ENCODE results near the gene EVPL. TPM values are rescaled to one million over a fixed set of nuclear protein-coding genes. Genes with fewer than 3 reads are reported as not detected.
A peak's percentile ranks its signal among the peaks of the same experiment; 100 is the strongest.

The EVPL gene
- total RNA-seq, 2 donors from 2014 or later = 0.30 to 0.71 TPM

DNA sequence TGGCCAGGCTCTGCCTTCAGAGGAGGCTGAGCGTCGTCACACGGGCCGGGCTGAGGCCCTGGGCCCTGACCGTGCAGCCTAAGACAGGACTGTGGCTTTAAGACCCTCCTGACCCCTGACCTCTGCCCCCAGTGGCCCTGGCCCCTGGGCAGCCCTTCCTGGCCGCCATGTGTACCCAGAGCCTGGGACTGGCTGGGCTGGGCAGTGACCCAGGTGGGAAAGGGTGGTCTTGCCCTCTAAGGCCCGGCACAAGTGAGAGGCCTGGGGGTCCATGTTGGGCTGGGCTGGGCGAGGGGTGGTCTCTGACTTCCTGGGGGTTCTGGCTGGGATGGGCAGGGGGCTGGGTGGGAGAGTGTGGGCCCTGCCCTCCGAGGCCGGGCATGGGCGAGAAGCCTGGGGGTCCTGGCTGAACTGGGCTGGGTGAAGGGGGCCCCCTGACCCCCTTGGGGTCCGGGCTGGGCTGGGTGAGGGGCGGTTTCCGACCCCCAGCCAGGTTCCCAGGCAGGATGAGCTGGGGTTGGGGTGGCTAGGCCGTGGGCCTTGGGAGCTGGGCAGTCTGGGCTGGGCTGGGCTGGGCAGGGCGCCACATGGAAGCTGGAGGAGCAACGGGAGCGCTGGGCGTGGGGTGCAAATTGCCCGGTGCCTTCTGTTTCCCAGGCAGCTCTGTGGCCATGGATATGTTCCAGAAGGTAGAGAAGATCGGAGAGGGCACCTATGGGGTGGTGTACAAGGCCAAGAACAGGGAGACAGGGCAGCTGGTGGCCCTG, 26.2 kb downstream of the EVPL start, which contains the start of gene CDK3:
CDK3 (plus strand) TSS at position 101 of the 767 bp plus-strand sequence; CDS start at position 672, 571 bp downstream.
- Histone ChIP-seq H3K9me3 (no peaks in the 10 kb centered on the region), H3K36me3 (no peaks in the 10 kb centered on the region), H3K4me3 (no peak within 1 kb of the TSS), H3K4me1 (no peaks in the 10 kb centered on the region), H3K27ac (no peak within 1 kb of the TSS), H3K27me3 (no peaks in the 10 kb centered on the region)
- DNase-seq (ENCODE audit: low spot score) = no peak
- TF ChIP-seq, protein P1, sequence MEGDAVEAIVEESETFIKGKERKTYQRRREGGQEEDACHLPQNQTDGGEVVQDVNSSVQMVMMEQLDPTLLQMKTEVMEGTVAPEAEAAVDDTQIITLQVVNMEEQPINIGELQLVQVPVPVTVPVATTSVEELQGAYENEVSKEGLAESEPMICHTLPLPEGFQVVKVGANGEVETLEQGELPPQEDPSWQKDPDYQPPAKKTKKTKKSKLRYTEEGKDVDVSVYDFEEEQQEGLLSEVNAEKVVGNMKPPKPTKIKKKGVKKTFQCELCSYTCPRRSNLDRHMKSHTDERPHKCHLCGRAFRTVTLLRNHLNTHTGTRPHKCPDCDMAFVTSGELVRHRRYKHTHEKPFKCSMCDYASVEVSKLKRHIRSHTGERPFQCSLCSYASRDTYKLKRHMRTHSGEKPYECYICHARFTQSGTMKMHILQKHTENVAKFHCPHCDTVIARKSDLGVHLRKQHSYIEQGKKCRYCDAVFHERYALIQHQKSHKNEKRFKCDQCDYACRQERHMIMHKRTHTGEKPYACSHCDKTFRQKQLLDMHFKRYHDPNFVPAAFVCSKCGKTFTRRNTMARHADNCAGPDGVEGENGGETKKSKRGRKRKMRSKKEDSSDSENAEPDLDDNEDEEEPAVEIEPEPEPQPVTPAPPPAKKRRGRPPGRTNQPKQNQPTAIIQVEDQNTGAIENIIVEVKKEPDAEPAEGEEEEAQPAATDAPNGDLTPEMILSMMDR (IDR thresholded peaks at IDR 0.05) = no peak

DNA sequence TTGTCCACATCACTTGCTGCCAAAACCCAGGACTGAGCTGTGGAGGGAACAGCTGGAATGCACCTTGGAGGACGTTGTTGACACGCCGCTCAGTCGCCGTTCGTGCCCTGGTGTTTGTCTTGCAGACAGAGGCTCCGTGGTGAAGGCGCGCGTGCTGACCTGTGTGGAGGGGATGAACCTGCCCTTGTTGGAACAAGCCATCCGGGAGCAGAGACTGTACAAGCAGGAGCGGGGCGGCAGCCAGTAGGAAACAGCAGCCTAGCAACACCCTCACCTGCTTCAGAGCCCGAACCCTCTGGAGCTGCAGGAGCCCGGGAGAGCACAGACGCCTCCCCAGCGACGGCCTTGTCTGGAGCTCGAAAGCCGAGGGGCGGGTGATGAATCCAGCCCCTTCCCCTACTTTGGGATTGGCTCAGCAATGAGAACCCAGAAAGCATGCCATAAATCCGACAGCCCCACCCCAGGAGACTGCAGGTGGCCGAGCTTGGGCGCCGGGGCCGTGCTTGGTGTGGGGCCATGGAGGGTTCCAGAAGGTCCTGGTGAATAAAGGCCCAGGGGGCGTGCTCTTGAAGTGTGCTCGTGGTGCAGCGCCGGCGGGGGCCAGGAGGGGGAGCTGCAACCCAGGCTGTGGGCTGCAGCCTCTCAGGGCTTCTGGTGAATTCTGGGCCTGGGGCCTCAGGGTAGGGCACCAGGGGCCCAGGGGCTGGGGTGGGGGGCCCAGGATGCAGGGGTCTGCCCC, 26.9 kb downstream of the EVPL start:
- DNase-seq (ENCODE audit: low spot score) = no peak
- no peaks in the 10 kb centered on the region for H3K4me1 ChIP-seq
- H3K27me3 ChIP-seq = no peaks in the 10 kb centered on the region
- no peak overlapping the region for H3K4me3 ChIP-seq
- TF ChIP-seq, protein P1 (IDR thresholded peaks at IDR 0.05) = peak; percentile 39 to 62
- H3K36me3 ChIP-seq = no peaks in the 10 kb centered on the region
- H3K9me3 ChIP-seq = no peaks in the 10 kb centered on the region
- no peak overlapping the region for H3K27ac ChIP-seq

DNA sequence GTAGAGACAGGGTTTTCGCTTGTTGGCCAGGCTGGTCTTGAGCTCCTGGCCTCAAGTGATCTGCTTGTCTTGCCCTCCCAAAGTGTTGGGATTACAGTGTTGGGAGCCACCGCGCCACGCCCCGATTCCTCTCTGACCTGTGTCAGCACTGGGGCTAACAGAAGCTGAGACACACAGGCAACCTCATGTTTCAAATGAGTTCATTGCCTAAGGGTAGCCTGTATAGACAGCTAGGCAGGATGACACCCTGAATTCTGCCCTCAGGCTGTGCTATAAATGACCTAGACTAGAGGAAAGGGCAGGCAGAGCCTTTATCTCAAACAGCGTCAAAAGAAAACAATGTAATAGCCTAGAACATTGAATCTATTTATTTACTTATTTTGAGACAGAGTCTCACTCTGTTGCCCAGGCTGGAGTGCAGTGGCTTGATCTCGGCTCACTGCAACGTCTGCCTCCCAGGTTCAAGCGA, 28.7 kb downstream of the EVPL start:
- no peaks in the 10 kb centered on the region for H3K27me3 ChIP-seq
- DNase-seq (ENCODE audit: low spot score) = no peak
- H3K36me3 ChIP-seq = peaks cover 2% of the 10 kb centered on the region

DNA sequence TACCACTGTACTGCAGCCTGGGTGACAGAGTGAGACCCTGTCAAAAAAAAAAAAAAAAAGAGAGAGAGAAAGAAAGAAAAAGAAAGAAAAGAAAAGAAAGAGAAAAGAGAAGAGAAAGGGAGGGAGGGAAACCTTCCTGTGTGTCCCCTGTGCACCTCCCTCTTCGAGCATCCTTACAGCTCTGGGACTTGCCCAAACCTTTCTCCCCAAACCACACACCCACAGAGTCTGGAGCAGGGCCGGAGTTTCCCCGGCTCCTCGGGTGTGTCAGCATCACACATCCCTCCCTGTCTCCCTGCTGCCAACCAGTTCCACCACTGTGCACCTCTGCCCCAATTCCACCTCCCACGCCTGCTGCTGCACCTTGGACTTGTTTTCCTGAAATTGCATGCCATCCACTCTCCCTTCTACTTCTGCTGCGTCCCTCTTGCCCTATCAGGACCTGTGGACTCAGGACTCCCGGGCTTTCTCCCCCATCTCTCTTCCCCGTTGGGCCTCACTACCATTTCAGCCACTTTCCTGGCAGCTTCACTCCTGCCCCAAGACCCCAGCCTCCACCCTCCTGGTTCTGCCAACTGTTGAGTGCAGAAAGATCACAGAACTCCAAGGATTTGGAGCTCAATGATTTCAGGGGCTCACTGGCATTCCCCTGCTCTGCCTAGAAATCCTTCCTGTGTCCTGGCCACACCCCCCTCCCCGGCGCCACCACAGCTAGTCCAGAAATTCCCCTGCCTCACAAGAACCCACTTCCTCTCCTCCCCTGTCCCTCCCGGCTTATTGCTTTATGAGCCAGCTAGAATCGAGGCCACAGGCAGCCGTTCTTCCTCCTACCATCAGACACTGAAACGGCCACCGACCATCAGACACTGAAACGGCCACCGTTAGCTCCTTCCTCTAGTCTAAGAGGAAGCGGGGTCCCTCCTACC, 30.2 kb downstream of the EVPL start:
- H3K9me3 ChIP-seq = no peaks in the 10 kb centered on the region
- peaks cover 5% of the 10 kb centered on the region for H3K36me3 ChIP-seq
- no peak overlapping the region for H3K27ac ChIP-seq
- no peak overlapping the region for H3K4me3 ChIP-seq
- no peak for DNase-seq (ENCODE audit: low spot score)
- TF ChIP-seq, protein P1 (IDR thresholded peaks at IDR 0.05) = no peak
- no peaks in the 10 kb centered on the region for H3K27me3 ChIP-seq
- no peaks in the 10 kb centered on the region for H3K4me1 ChIP-seq

More for the DNA sequence above, 28.7 kb downstream of the EVPL start:
- TF ChIP-seq, protein P1 (IDR thresholded peaks at IDR 0.05) = no peak
- no peak overlapping the region for H3K4me3 ChIP-seq
- no peaks in the 10 kb centered on the region for H3K9me3 ChIP-seq
- no peaks in the 10 kb centered on the region for H3K4me1 ChIP-seq
- no peak overlapping the region for H3K27ac ChIP-seq

DNA sequence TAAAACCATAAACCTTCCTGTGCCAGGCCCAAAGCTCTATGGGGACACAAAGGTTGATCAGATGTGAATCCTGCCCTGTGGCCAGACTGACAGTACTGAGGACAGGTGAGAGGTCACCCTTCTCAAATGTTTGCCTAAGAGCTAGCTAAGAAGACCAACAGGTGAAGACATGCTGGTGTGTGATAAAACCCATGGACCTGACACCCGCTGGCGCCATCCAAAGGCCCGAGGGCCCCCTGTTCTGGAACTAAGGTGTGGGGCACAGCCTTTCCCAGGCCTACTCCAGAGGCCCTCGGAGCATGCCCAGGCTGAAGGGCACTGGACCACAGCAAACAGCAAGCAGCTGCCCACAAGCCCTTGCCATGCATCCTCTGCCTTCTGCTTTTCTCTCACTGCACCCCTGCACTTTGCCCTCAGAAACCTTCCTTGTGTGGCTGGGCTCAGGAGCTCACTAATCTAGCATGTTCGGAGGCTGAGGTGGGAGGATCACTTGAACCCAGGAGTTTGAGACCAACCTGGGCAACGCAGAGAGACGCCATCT, 31.7 kb downstream of the EVPL start:
- H3K4me1 ChIP-seq = no peaks in the 10 kb centered on the region
- TF ChIP-seq, protein P1 (IDR thresholded peaks at IDR 0.05) = no peak
- no peaks in the 10 kb centered on the region for H3K27me3 ChIP-seq
- peaks cover 5% of the 10 kb centered on the region for H3K36me3 ChIP-seq
- no peak overlapping the region for H3K27ac ChIP-seq
- H3K9me3 ChIP-seq = no peaks in the 10 kb centered on the region
- DNase-seq (ENCODE audit: low spot score) = no peak
- no peak overlapping the region for H3K4me3 ChIP-seq
